Activated CD4-positive, alpha-beta T cell treated with anti-CD3 and anti-CD28 coated beads, Interleukin-2, amount 50 U/mL, for 16 hours (primary cell): Measurements from ENCODE around the gene CDC14A.

ENCODE experiments used
- DNase-seq: peaks from one replicate; pipeline ENCODE4 v3.0.0-alpha.2; 2020

The CDC14A gene

DNA sequence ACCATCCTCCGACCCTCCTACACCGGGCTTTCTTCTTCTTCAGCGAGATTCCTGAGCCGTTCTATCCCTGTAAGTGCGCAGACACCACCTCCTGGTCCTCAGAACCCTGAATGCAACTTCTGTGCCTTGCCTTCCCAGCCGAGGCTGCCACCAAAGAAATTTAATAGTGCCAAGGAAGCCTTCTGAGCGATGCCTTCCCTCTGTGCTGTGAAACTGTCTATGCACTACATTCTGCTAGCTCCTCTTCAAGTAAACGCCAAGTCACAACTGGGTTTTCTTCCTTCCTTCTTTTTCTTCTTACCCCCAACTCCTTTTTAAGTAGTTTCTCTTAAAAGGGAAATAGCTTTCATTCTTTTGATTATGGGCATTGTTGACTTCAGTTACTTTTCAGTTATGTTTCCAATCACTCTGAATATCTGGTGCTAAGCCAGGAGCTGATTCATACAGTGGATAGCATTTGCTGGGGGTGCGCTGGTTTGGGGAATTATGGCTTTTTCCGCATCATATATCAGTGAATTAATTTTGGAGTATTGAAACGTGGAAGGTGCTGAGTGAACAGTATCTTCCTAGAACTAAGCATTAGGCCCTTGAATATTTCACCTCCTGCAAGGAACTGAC, 147.0 kb downstream of the CDC14A start:
- no peak for DNase-seq

DNA sequence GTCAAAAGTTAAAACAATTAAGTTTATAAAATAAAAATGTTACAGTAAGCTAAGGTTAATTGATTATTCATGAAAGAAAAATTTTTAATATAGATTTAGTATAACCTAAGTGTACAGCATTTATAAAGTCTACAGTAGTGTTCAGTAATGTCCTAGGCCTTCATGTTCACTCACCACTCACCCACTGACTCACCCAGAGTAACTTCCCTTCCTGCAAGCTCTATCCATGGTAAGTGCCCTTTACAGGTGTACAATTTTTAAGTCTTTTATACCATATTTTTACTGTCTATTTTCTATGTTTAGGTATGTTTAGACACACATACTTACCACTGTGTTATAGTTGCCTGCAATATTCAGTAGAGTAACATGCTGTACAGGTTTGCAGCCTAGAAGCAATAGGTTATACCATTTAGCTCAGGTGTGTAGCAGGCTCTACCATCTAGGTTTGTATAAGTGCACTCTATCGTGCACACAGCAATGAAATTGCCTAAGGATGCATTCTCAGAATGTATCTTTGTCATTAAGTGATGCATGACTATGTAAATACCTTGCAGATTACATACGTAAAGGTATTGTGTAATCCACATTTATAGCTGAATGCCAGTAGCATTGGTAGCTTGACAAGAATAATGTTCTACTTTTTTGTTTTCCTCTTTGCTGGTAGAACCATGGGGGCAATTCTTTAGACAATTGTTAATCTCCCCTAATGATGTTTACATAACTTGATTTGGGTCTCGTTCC, 149.9 kb downstream of the CDC14A start:
- DNase-seq: no peak

DNA sequence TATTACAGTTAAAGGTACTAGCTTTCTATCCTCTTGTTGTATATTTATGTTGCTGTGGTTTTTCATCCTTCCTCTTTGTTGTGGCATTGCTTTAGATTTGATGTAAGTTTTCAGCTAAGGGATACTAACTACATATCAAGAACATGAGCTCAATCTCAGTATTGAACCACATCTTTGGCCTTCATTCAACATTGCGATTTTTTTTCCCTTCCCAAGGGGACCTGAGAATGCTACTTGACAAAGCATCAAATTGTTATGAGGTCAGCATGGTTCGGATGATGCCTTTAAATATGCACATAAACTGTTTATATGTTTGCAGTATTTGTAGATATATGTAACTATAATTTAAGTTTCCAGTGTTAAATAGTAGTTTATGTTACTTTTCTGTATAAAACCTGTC, 153.9 kb downstream of the CDC14A start:
- DNase-seq: no peak

DNA sequence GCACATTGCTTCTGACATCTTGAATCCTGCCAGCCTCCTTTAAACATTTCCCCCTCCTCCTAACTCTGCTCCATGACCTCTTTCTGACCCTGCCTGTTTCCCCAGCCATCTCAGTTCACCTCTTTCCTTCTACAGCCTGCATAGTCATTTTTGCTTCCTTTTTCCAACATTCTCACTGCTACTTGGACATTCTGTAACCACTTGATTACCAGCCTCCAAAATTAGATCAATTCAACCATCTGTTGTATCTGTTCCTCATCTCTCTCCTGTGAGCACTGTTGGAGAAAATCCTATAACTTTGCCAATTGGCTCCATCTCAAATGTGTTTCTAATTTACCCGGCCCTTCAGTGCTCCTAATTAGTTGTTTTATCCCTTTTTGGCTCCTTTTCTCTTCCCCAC, 158.1 kb downstream of the CDC14A start:
- no peak for DNase-seq

DNA sequence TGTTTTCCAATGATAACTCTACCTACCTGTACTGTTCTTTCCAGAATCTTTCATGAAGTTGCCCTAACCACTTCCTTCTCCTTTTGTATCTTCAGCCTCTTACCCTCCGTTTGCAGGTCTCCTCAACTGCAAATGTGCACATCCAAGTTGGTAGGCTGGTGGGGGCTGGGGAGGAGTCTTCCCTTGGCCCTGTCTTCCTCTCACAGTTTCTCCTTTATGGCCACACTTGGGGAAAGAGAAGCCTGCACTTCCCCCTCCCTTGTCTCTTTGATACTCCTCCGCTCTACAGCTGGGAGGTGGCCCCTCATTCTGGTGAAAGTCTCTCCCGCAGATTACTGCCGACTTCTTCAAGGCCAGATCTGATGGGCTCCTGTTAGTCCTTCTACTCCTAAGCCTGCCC, 158.8 kb downstream of the CDC14A start:
- DNase-seq: no peak

DNA sequence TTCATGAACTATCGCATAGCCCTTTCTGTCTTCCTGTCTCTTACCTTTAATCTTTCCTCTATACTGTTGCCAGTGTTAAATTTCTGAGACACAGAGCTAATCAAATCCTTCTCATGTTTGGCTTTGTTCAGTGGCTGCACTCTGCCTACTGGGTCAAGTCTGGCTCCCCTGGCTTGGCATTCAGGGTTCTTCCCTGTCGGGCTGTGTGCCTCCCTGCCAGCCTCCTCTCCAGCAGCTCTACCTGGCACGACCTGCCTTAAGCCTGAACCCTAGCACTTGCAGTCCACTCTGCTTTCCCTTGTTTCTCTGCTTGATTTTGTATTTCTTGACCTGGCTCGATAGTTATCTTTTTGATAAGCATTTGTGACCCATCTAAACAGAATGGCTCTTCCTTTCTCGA, 159.5 kb downstream of the CDC14A start:
- DNase-seq: no peak

DNA sequence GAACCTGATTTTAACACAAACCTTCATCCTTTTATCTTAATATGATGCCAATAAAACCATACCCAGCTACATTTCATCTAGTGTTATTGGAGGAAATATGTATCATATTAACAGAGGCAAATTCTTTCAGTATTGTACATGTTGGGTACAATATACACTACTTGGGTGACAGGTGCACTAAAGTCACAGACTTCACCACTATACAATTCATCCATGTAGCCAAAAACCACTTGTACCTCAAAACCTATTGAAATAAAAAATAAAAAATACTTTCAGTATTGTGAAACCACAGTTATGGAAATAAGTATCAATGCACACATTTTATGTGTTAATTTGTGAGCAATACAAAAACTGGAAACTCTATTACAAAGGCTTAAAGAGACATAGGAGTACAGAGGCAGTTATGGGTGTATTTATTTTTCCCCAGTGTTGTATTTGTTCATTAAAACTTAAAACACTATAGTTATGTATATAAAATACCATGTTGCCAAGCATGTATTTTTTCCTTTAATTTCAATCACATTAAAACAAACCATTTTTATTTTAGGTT, 160.6 kb downstream of the CDC14A start:
- no peak for DNase-seq

DNA sequence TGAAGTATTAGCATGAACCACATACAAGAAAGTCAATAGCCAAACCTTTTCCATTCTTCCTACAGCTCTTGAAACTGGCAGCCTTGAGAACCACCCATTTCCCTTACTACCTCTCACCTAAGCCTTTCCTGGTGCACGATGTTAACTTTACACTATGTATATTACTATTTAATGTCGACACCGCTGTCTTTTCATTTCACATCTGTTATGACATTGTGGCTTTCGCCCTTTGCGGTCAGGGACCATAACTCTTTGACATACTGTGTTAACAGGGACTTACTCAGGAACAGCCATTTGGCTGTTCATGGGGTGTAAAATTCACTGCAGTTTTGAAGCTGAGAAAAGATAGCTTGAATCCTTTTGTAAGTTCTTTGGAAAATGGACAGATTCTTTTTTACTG, 164.6 kb downstream of the CDC14A start:
- no peak for DNase-seq

DNA sequence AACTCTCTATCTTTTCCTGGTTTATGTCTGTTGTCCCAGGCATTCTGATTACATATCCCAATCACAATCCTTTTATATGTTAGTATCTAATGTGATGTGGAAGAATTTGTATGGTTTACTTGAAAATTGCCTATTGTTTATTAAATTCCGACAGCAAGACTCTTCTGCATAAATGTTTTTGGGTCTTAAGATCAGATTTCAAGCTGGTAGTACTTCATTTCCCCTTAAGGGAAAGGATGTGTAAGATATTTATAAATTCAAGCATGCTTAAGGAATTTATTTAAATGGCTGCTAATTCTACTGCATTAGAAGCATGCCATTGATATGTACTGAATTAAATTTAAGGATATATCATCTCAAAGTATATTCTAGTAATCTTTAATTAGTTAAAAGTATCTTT, 165.2 kb downstream of the CDC14A start:
- DNase-seq: no peak

DNA sequence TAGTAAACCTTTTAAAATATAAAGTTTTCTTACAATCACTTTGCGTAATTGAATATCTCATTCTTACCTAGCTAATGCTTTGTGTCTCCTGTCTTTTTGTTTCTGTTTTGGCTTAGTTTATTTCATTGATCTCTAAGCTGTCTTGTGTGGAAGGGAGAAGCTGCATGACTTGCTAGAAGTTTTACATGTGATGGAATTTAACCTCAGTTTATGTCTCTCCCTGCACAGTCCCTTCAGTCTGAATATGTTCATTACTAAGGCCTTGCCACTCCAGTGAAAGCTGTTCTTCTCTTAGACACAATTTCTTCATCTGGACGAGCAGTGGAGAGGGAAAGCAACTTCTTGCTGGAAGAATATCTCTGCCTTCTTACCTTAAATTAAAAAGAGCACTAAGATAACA, 165.7 kb downstream of the CDC14A start:
- no peak for DNase-seq

DNA sequence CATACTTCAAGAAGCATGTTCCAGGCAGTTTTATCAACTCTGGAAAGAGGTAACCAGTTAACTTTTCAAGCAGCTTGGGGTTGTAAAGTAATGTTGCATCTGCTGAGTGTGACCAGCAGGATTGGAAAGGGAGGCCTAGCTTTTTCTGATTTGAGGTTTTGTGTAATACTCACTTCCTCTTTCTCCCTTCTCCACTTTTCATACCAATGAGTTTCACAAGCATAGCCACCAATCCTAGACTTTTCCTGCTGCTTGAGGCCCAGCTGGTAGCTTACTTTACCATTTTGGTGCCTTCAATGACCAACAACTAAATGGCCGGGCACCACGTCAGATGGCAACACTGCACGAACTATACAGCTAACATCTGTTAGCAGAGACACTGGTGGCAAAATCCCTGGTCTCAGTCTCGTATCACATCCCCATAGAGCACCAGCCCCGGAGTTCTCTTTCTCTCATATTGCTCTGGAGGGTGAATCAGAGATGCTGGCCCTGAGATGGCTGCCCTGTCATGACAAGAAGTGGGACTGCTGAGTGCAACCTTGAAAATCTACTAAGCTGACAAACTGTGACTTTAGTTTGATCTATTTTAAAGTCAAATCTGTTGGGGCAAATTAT, 170.8 kb downstream of the CDC14A start:
- DNase-seq: no peak

DNA sequence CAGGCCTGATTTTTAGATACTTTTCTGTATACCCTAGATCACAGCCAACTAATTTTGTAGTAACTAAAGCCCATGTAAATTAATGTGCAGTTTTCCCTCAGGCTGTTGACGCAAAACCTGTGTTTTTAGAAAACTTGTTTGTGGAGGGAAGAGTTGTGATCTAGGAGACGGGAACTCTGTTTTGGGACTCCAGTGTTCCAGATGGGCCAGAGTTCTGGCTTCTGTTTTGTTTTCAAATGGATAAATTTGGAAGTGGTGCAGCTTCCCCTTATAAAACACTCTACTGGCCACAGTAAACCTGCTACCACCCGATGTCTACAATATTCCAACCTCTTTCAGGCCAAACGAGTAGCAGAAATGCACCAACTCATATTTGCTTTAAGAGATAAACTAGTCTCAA, 172.0 kb downstream of the CDC14A start:
- no peak for DNase-seq

DNA sequence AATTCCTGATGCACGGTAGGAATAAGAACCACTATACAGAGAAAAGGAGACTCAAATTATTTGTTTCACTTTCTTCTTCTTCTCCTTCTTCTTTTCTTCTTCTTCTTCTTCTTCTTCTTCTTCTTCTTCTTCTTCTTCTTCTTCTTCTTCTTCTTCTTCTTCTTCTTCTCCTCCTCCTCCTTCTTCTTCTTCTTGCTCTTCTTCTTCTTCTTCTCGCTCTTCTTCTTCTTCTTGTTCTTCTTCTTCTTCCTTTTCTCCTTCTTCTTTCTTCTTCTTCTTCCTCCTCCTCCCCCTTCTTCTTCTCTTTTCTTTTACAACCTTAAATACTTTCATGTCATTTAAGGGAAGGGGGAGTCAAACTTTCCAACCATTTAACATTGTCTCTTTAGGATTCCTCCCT, 174.6 kb downstream of the CDC14A start:
- no peak for DNase-seq

DNA sequence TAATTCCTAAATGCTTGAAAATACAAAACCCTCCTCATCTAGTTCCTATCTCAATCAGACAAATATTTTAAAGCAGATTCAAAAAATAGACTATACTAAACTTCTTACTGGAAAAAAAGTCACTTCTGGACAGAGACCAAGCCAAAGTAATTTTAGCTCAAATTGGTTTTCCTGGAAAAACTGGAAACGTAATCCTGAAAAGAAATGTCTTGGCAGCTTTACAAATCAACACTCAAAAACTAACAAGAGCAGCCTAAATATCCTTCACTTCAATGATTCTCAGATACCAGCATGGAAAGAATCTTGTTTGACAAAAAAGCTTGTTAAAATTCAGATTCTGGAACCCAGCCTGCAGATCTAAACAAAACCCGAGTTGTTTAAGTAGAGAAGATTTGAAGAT, 176.6 kb downstream of the CDC14A start:
- DNase-seq: no peak

DNA sequence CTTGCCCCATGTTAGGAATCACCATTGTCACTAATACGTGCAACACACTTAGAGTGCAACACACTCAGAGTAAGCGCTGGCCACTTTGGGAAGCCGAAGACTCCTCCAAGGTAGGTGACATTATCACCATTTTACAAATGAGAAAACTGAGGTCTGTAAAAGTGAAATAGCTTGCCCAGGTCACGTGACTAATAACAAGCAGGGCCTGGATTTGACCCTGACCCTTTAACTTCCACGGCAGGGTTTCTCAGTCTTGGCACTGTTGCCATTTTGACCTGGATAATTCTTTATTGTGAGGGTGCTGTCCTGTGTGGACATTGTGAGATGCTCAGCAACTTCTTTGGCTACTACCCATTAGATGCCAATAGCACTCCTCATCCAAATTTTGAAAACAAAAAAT, 177.8 kb downstream of the CDC14A start:
- no peak for DNase-seq

DNA sequence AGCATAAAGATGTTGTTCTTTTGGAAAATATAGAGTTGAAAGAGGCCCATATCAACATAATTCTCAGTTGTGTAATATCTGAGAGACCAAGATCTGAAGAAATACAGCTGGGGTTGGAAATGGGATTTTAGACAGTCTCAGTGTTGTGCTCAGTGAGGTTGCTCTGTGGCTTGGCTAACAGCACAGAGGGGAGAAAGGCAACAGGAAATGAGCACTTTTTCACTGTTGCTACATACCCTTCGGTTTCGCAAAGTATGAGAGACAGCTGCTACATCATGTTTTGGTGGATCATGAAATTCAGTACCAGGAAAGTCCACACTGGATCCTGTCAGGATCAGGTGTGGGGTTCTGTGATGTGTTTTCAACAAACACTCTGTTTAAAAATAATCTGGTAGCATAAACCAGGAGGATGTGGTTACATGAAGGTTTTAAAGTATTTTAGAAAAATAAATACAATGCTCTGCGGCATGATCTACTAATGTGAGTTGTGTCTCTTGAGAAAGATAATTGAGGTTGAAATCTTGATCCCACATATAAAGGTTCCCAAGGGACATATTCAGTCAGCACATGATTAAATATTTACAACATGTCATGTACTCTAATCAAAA, 178.7 kb downstream of the CDC14A start:
- peak; percentile 65 for DNase-seq

DNA sequence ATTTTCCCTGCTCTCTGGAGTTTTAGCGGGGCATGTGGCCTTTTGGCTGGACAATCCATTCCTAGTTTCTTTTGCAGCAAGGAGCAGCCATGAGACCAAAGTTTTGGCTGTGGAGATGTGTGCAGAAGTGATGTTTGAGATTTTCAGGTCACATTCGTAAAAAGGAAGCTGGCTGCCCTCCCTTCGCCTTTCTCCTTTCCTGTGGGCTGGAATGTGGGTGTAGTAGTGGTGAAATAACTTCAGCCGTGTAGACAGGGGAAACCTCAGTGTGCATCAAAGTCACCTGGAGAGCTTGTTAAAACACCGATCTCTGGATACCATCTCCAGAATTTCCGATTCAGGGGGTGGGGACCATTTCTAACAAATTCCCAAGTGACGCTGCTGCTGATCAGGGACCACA, 180.3 kb downstream of the CDC14A start:
- no peak for DNase-seq

DNA sequence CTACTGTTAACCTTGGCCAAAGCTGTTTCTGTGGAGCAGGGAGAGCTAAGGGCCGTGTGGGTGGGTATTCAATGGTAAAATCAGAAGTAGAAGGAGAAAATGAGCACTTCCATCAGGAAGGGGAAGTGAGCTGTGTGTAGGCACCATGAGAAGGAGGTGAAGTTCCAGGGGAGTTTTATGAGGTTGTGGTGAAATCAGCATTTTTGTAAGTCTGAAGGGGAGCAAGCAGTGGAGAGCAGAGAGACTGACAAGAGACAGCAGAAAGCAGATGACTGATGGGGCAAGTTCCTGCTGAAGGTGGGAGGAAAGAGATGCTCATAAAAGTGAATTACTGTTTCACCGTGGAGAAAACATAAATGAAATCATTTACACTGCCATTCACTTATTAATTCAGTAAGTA, 183.0 kb downstream of the CDC14A start:
- no peak for DNase-seq

DNA sequence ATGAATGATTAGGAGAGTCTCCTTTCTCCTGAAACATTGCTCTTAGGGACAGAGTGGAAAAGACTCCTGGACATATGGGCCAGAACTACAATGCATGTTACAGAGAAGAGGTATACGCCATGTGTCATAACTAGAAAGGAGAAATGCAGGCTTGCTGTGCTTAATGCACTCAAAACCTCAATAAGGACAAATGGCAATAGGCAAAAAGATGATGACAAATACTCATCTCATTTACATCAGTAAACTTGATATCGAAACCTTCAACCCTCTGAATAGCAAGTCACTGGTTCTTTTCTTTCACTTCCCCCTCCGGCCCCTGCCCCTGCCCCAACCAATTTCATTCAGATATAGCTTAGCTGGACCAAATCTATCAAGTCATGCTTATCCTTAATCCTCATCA, 183.7 kb downstream of the CDC14A start:
- DNase-seq: peak; percentile 46

DNA sequence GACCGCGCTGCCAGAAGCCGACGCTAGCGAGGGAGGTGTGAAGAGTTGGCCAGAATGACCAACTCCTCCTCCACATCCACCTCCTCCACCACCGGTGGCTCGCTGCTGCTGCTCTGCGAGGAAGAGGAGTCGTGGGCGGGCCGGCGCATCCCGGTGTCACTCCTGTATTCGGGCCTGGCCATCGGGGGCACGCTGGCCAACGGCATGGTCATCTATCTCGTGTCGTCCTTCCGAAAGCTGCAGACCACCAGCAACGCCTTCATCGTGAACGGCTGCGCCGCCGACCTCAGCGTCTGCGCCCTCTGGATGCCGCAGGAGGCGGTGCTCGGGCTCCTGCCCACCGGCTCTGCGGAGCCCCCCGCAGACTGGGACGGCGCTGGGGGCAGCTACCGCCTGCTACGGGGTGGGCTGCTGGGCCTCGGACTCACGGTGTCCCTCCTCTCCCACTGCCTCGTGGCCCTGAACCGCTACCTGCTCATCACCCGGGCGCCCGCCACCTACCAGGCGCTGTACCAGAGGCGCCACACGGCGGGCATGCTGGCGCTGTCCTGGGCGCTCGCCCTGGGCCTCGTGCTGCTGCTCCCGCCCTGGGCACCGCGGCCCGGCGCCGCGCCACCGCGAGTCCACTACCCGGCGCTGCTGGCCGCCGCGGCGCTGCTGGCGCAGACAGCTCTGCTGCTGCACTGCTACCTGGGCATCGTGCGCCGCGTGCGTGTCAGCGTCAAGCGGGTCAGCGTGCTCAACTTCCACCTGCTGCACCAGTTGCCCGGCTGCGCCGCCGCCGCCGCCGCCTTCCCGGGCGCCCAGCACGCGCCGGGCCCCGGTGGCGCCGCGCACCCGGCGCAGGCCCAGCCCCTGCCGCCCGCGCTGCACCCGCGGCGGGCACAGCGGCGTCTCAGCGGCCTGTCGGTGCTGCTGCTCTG, 186.9 kb downstream of the CDC14A start:
- DNase-seq: peak; percentile 25

DNA sequence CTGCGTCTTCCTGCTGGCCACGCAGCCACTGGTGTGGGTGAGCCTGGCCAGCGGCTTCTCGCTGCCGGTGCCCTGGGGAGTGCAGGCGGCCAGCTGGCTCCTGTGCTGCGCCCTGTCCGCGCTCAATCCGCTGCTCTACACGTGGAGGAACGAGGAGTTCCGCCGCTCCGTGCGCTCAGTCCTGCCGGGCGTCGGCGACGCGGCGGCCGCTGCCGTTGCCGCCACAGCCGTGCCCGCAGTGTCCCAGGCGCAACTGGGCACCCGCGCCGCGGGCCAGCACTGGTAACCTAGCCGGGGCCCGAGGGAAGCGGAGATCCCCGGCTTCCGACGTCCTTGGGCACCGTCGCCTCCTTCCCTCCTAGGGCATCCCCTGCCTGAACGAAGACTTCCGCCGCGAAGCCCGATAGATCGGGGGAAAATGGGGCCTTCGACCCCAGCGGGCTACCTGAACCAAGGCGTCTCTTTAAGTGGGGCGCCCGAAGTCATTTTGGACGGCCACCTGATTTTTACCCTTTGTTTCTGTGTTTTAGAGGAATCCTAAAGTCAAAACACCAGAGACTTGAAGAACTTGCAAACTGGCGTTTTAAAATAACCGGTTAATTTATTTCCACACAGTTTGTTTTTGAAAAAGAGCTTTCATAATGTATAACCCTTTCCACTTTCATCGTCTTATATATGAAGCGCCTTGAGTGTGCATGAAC, 187.7 kb downstream of the CDC14A start:
- no peak for DNase-seq

DNA sequence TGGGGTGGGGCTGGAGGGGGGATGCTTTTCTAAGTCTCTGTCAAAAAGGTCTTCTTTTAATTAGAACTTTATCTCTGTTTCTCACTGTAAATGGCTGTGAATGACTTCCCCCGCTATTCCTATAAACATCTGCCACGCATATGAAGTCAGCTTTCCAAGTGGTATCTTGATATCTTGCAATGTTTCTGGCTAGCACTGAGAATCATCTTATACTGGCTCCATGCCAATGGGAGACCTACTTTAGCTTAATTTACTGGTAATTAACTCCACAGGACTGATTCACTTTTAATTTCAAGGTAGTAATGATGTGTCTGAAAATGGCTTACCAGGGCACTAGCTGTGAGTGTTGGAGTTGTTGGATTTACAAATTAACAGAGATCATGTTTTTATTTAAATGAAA, 190.0 kb downstream of the CDC14A start:
- no peak for DNase-seq
